Cerebellar cortex (tissue), 1 donor: Measurements from ENCODE around the gene STAT5B.
A peak's percentile ranks its signal among the peaks of the same experiment; 100 is the strongest.
"Not testable (repeated sequence)": the region's sequence is repeated elsewhere in the genome, so short reads cannot be mapped to it uniquely, and the experiment has no call there.

Source experiments
- DNase-seq: peaks from one replicate; pipeline ENCODE4 v3.0.0-alpha.2; 2015; ENCODE audit warnings: low spot score

STAT5B gene

DNA sequence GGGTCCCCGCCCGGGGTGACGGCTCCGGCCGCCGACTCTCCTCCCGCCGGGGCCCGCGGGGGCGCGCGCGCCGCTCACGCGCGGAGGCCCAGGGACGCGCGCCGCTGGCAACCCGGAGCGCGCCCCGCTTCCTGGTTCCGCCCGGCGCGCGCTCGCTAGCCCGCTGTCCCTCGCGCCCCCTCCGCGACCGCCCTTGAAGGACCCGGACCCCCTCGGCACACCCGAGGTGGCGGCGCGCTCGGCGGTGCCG lies at the start of gene STAT5B:
TSS of gene STAT5B (minus strand) at position 33 of the 250 bp plus-strand sequence. CDS start 44,264 bp downstream, outside the sequence.
- peak; percentile 37 for DNase-seq

DNA sequence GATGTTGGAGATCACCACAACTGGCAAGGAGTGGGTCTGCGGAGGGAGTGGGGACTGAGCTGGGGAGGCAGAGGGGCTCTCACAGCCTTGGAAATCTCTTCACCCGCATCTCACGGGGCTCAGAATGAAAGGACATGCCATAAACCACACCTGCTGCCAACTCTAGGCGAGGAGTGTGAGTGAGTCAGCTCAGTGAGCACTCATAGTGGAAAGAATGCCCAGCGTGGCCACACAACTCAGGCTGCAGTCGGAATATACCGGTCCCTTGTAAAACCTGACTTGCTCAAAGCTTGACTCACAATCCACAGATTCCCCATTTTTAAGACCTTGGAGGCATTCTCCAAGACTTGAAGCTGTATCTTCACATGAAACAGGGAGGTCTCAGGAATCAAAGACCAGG lies 48.8 kb upstream of the STAT5B start:
- no peak for DNase-seq

DNA sequence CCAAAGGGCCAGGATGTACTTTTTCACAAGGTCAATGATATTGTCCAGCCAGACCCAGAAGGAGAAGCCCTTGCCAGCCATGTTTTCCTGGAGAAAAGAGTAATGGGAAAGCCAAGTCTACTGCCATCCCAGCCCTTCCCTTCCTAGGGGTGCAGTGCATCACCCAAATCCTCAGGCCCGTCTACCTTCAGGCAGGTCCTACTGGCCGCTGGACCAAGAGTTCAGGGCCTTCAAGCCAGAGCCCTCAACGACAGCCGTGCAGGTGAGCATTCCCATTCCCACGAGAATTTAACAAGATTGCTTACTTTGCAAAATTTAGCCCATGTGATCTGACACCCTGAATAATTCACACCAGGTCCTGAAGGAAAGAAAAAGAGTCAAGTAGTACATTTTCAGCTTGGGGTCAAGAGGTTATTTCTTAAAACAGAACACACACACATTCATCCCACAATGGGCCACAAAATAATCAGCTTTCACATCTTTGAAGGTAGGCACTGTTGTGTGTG lies 47.1 kb upstream of the STAT5B start:
- DNase-seq = no peak

DNA sequence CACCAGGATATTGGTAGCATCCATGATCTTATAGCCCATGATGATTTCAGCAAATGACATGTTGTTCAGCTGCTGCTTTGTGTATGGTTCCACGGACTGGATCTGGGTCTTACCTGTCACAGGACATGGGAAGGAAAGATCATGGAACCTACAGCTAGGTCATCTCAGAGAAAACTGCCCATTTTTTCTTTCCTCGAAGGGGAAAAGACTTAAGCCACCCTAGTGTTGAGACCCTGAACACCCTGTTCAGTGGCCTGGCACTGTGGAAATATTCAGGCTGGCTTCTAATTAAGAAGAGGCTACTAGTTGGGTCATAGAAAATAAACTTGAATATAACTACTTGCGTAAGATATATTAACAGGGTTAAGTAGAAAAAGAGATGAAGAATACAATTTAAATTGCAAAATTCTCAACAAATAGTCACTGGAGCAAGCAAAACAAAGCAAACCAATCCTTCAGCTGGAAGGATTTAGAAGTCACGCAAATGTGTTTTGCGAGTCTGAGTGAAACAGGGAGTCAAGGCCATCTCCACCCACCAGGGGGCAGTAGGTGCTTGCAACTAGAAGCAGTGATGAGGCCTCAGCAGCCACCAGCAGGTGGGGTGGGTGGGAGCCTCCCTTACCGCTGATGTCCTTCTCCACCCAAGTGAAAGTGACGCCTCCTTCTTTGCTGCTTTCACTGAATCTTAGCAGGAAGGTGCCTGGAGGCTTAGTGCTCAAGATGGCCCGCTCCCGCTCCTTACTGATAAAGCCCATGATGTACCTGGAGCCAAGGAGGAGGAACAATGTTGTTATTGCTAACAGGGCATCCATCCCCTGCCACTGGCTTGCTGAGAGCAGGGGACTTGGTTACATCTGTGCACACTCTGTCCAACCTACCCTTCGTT lies 46.4 kb upstream of the STAT5B start:
- DNase-seq = peak; percentile 94

DNA sequence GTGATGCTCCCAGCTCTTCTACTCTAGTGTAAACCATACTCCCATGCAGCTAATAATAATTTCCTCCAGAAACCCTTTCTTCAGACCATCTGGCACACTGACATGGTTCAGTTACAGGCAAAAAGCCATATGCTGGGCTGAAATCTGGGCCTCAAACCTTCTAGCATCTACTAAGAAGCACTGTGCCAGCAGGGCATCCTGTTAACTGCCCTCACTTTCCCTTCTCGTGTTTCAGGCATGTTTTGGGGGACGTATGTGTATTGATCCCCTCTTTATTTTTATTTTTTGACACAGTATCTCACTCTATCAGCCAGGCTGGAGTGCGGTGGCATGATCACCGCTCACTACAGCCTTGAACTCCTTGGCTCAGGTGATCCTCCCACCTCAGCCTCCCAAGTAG lies 45.4 kb upstream of the STAT5B start:
- DNase-seq = peak; percentile 91

DNA sequence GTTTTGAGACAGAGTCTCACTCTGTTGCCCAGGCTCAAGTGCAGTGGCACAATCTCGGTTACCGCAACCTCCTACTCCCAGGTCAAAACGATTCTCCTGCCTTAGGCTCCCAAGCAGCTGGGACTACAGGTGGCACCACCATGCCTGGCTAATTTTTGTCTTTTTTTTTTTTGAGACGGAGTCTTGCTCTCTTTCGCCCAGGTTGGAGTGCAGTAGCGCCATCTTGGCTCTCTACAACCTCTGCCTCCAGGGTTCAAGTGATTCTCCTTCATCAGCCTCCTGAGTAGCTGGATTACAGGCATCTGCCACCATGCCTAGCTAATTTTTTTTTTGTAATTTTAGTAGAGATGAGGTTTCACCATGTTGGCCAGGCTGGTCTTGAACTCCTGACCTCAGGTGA lies 41.8 kb upstream of the STAT5B start:
- DNase-seq = not testable (repeated sequence)

DNA sequence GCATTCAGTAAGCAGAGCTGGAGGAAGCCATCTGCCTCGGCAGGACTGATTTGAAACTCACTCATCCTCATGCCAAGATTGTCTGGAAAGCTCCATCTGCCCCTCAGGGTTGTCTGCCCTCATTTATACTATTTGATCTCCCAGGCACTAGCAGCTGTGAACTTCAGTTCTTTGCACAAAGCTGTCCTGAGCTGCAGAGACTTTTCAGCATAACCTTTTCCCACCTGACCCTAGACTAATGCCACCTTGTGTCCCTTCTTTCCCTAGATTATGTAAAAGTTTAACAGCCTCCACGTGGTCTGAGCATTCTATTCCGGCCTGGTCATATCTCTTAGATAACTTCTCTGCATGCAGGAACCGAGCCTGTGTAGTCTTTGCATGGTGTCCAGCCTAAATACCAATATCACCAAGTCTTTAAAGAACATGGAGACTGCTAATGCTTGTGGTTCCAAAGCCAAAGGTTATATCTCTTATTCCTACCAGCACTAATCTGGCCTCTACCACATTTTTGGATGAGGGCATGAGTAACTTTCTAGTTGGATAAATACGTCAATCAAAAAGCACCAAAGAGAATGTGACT lies 41.2 kb upstream of the STAT5B start:
- peak; percentile 80 for DNase-seq

DNA sequence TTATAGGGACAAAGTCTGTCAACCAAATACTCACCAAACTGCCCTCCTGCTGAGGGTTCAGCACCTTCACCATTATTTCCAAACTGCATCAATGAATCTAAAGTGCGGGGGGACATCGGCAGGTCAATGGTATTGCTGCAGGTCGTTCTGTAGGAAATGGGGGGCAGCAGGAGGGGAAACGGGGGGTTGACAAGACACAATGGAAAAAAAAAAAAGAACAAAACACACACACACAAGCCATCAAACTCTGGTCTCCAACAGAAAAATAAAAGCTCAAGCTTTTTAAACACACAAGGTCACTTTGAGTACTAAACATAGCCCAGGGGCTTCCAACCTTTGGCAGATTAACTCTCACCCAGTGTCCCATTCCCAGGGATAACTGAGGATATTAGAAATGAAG lies 40.6 kb upstream of the STAT5B start:
- DNase-seq = no peak

DNA sequence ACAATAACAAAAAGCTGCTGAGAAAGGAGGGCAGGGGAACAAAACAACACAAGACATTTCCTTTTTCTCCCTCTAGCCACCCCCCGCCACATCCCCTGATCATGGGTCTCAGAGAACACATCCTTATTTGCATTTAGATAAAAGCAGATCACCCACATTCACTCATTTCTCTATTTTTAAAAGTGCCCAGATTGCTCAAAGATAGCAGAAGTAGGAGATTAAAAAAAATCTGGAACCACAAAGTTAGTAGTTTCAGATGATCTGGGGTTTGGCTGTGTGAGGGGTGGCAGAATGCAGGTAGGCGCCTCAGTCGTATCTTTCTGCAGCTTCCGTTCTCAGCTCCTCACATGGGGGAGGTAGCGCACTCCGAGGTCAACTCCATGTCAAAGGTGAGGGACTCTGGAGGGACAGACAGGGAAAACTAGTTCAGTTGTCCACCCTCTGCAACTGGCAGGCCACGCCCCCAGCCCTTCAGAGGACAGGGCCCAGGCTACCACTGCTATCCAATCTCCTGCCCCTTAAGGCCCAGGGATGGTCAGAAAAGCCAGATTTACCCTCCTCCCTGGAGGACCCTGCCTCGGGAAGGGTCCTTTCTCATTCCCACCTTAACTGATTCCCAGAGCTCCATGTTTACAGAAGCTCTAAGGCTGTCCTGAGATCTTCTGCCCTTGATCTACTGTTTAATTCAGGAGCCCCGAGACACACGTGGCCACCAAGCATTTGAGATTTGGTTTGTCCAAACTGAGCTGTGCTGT lies 39.4 kb upstream of the STAT5B start:
- DNase-seq = no peak

DNA sequence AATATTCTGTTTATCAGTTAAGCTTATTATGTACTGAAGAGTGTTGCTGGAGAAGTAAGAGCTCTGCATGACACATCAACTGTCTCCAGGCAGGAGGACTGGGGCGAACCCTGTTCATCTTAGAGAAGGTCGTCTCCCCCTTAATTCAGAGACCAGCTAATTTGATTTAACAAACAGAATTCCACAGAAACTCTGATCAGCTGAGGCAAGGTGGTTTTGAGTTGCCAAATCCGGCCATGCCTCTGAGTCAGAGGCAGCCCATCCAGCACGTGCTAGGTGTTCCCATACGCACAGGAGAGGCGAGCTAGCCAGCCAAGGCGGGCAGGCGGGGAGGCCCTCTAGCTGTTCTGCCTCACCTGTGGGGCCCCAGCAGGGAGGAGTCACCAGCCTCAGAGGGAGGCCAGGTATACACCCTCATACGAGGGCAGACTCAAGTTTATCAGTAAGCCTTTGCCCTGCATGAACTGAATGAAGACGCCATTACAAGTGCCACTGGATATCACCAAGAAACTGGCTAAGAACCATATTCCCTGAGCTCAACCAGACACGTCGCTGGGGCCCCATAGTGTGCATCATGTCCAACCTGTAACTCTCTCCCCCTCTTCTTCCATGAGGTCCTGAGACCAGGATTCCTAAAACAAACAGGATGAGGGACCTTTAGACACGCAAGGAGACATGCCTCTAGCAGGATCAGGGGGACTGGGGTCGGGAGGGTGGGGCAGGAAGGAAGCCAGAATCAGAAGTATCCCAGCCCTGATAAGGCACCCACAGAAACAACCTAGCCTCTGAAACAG lies 37.8 kb upstream of the STAT5B start:
- DNase-seq = no peak

DNA sequence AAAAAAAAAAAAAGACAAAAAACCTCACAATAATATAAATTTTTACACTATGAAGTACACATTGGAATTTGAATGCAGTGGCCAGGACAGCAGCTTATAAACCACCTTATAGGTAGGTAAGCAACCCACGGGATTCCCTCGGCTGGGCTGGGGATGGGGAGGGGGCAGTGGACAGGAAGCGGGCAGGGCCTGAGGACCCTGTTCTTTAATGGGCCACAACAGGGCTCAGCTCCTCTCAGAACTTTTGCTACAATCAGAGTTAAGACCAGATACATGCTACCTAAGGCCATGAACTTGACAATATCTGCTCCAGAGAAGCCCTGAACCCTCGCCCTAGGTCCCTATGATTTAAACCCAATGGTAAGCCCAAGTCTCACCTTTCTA lies 37.2 kb upstream of the STAT5B start:
- no peak for DNase-seq

DNA sequence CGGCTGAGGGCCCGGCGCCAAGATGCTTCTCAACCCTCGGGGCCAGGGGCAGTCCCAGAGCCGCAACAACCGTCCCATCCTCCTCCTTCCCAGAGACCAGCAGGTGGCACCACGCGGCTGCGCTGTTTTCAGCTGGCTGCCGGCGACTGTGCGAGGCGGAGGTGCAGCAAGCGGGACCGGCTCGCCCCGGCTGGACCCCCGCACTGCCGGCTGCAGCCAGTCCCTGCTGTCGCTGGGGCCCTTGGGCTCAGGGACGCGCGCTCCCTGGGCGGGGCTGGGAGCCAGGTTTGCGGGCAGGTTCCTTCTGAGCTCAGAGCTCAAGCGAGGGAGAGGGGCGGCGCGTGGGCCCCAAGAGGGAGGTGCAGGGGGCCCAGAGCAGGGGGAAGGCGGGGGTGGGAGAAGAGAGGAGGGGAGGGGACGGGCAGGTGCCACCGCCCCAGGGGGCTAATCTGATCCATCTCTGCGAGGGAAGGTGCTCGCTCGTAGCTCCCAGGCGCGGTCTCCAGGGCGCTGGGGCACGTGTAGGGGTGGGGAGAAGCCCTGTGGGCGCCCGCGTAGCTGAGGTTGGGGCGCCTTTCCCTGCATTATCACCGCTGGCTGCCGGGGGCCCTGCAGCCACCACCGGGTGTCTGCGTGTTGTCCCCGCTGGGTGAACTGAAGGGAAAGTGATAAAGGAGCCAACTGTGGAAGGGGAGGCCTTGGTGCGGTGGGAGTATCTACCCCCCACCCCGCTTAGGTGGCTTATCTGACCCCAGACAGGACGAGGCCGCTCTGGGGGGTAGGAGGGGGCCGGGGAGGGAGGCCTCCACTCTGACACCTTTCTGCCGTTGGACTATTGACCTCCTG lies 36.3 kb upstream of the STAT5B start:
- DNase-seq = peak; percentile 78

DNA sequence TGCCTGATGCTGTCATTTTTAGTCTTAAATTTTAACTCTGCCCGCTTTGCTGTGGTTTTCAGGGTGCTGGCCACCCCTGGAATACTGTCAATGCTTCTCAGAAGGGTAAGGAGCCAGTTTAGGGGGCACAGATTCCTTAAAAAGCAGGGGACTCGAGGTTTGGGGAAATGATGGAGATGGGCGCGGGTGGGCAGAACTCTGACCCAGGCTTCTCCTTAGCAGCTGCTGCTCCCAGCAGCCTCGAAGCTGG lies 35.8 kb upstream of the STAT5B start:
- no peak for DNase-seq

DNA sequence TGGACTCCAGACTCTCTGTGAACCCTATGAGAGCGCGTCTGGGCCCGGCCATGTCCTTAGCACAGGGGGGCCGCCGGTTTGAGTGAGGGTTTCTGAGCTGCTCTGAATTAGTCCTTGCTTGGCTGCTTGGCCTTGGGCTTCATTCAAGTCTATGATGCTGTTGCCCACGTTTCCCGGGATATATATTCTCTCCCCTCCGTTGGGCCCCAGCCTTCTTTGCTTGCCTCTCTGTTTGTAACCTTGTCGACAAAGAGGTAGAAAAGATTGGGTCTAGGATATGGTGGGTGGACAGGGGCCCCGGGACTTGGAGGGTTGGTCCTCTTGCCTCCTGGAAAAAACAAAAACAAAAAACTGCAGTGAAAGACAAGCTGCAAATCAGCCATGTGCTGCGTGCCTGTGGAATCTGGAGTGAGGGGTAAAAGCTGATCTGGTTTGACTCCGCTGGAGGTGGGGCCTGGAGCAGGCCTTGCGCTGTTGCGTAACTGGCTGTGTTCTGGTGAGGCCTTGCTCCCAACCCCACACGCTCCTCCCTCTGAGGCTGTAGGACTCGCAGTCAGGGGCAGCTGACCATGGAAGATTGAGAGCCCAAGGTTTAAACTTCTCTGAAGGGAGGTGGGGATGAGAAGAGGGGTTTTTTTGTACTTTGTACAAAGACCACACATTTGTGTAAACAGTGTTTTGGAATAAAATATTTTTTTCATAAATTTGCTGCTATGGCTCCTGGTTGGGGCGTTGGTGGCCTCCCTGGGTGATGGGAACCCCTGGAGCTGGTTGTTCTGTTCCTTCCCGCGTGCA lies 35.2 kb upstream of the STAT5B start:
- DNase-seq = peak; percentile 53

DNA sequence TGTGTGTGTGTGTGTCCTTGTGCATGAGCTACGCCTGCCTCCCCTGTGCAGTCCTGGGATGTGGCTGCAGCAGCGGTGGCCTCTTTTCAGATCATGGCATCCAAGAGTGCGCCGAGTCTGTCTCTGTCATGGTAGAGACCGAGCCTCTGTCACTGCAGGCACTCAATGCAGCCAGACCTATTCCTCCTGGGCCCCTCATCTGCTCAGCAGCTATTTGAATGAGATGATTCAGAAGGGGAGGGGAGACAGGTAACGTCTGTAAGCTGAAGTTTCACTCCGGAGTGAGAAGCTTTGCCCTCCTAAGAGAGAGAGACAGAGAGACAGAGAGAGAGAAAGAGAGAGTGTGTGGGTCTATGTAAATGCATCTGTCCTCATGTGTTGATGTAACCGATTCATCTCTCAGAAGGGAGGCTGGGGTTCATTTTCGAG lies 34.6 kb upstream of the STAT5B start:
- no peak for DNase-seq

DNA sequence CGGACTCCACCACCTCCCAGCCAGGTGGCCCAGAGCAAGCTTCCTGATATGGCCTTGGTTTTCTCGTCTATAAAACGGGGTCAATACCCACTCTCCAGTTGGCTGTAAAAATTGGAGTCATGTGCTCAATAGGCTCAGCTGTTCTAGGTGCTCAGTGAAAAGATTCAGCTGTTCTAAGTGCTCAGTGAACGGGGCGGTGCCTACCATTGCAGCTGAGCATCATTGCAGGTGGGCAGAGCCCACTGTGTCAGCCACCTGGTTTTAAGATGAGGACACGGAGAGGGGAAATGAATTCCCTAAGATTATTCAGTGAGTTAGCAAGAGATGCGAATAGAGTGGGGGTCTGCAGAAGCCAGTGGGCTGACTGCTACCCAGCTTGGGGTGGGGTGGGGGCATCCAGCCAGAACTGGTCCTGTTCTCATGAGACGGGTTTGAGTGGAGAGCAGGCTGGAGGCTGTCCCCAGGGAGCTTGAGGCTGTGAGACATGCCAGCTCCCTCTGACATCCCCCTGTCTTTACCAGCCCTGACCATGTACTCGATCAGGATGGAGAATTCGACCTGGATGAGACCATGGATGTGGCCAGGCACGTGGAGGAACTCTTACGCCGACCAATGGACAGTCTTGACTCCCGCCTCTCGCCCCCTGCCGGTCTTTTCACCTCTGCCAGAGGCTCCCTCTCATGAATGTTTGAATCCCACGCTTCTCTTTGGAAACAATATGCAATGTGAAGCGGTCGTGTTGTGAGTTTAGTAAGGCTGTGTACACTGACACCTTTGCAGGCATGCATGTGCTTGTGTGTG lies 34.0 kb upstream of the STAT5B start:
- DNase-seq = no peak

DNA sequence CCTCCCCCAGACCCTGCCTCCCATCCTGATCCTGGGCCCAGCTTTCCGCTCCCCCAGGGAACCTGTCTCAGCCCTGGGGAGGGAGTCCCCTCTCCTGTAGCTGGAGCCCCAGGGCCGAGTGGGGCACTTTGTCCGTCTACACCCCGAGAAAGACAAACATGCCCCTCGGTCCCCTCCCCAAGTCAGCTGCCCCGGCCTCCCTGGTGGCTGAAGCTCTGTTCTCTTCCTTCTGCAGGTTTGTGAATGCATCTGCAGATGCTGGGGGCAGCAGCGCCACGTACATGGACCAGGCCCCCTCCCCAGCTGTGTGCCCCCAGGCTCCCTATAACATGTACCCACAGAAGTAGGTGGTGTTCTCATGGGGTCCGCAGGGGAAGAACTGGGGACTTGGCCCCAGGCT lies 33.0 kb upstream of the STAT5B start:
- no peak for DNase-seq

DNA sequence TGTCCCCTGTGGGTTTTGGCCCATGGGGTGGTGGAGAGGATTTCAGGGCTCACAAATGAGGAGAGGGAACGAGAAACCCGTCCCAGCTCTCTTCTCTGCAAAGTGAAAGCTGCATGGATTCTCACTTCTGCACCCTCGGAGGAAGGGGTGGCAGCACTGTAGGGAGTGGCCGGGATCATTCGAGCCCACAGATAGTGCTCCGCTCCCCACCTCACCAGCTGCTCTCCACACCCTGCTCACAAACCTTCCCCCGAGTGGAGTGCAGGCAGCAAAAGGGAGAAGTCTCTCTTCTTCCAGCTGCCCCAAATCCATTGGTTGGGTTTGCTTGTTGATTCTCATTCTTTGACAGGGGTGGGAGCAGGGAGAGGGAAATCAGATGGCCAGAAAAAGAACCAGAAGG lies 32.3 kb upstream of the STAT5B start:
- DNase-seq = no peak

DNA sequence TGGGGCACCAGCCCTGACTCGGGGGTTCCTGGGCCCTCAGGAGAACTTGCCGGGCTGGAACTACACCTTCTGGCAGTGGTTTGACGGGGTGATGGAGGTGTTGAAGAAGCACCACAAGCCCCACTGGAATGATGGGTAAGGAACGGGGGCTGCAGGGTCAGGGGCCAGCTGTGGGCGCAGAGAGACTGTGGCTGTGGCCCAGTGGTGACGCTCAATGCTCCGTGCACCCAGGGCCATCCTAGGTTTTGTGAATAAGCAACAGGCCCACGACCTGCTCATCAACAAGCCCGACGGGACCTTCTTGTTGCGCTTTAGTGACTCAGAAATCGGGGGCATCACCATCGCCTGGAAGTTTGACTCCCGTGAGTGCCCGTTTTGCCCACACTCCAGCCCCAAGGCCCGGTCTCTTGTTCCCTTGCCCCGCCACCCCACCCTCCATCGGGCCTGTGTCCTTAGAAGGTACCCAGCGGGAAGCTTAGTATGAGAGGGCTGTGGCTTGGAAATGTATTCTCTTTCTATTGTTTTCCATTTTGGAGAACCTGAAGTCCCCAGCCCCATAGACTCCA lies 31.3 kb upstream of the STAT5B start:
- no peak for DNase-seq

DNA sequence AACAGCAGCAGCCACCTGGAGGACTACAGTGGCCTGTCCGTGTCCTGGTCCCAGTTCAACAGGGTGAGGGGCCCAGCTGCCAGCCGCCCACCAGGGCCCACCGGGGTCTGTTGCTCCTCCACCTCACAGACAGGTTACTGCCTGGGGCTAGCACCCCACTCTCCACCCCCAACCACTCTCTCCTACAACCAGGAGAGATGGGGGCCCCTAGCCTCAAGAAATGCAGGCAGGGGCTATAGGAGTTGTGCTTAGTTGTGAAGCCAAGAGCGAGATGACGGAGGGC lies 30.1 kb upstream of the STAT5B start:
- DNase-seq = no peak
